IMR-90 (cell line): ENCODE measurements around the gene ACY1. TPM values are rescaled to one million over a fixed set of nuclear protein-coding genes. Genes with fewer than 3 reads are reported as not detected.
A peak's percentile ranks its signal among the peaks of the same experiment; 100 is the strongest.

Source experiments
- BHLHE40 ChIP-seq: fragments of 150-350 bp; IDR thresholded peaks from 2 replicates; pipeline ENCODE4 v1.6.1; 2016; ENCODE audit warnings: mild to moderate bottlenecking, low read depth, low read length
- CEBPB ChIP-seq: IDR thresholded peaks from 2 replicates; pipeline ENCODE4 v1.6.1; 2012; ENCODE audit warnings: low read depth, low read length, improper control_type of control experiment
- MXI1 ChIP-seq: IDR thresholded peaks from 2 replicates; pipeline ENCODE4 v1.6.1; 2012; ENCODE audit warnings: low read depth, mild to moderate bottlenecking, low read length, moderate library complexity, borderline replicate concordance
- POLR2A ChIP-seq: IDR thresholded peaks from 2 replicates; pipeline ENCODE4 v1.6.1; 2012; ENCODE audit warnings: mild to moderate bottlenecking, low read depth, low read length
- RAD21 ChIP-seq: IDR thresholded peaks from 2 replicates; pipeline ENCODE4 v1.6.1; 2012; ENCODE audit warnings: low read length, improper control_type of control experiment
- RFX5 ChIP-seq: IDR thresholded peaks from 2 replicates; pipeline ENCODE4 v1.8.0; 2012; ENCODE audit warnings: low read depth, mild to moderate bottlenecking, low read length, moderate library complexity
- polyA plus RNA-seq, 3 experiments: library from polyadenylated mRNA; depleted of rRNA; stranded (reverse); fragments of >200 nt; gene quantifications; 2 replicates each; pipeline ENCODE4 v1.2.3, GENCODE V29; 2012; ENCODE audit warnings: low replicate concordance in 1 of 3
- total RNA-seq: library from RNA; depleted of rRNA; stranded (reverse); fragments of >200 nt; gene quantifications from 2 replicates; pipeline ENCODE4 v1.2.3, GENCODE V29; 2012

Gene ACY1
- total and polyA plus RNA-seq, 2 of the 4 experiments (the other 2 are of a cell fraction): 22.0 to 47.1 TPM

DNA sequence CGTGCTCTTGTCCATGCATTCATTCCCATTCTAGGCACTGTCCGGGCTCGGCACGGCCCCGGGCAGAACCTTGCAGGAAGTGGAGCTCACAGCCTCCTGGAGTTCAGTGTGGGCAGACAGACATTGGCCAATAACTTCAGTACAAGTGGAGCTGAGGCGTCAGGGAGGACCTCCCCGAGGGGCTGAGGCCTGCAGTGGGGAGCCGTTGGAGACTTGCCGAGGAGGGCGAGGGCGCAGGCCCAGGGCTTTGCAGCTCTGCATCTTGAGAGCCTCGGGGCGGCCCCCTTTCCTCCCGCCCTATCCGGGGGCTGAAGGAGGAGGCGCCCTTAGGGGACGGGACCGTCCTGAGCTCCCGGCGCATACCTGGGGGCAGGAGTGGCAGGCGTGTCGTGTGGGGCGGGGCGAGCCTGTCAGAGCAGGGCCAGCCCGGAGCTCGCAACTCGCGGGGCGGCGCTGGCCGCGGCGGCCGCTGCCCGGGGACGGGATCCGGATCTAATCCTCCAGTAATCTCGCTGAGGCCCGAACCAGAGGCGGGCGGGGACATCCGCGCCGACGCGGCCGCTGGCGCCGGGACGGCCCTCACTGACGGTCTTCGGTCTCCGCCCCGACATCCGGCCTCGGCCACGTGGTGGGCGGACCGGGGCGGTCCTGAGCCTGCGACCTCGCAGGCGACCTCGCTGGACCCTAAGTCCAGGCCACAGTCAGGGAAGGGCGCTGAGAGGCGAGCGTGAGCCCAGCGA is at the start of gene ACY1 (continued):
- TF ChIP-seq POLR2A (peak; percentile 74), RFX5 (no peak), MXI1 (peak; percentile 89), BHLHE40 (no peak), CEBPB (peak; percentile 68), RAD21 (no peak)
